Skeletal muscle satellite cell (primary cell): Measurements from ENCODE around the gene APLP1.

Experiments used
- H3K27me3 ChIP-seq: 2 replicates; pipeline ENCODE4 v1.7.0; 2013; ENCODE audit warnings: low read length; ENCODE audit not compliant: control insufficient read depth, insufficient read depth
- H3K36me3 ChIP-seq: 2 replicates; pipeline ENCODE4 v1.7.0; 2013; ENCODE audit warnings: mild to moderate bottlenecking, control low read depth, low read length; ENCODE audit not compliant: insufficient read depth
- H3K4me1 ChIP-seq: 2 replicates; pipeline ENCODE4 v1.7.0; 2013; ENCODE audit warnings: low read length; ENCODE audit not compliant: control insufficient read depth, insufficient read depth
- H3K4me2 ChIP-seq: 2 replicates; pipeline ENCODE4 v1.7.0; 2013; ENCODE audit warnings: mild to moderate bottlenecking, low read length
- H3K4me3 ChIP-seq: 2 replicates; pipeline ENCODE4 v1.7.0; 2013; ENCODE audit warnings: low read length
- H3K9ac ChIP-seq: 2 replicates; pipeline ENCODE4 v1.7.0; 2013; ENCODE audit warnings: mild to moderate bottlenecking, low read depth, low read length, moderate library complexity
- H3K9me3 ChIP-seq: replicated peaks from 2 replicates; pipeline ENCODE4 v1.7.0; 2013; ENCODE audit warnings: mild to moderate bottlenecking, control low read depth, low read length

Gene APLP1

DNA sequence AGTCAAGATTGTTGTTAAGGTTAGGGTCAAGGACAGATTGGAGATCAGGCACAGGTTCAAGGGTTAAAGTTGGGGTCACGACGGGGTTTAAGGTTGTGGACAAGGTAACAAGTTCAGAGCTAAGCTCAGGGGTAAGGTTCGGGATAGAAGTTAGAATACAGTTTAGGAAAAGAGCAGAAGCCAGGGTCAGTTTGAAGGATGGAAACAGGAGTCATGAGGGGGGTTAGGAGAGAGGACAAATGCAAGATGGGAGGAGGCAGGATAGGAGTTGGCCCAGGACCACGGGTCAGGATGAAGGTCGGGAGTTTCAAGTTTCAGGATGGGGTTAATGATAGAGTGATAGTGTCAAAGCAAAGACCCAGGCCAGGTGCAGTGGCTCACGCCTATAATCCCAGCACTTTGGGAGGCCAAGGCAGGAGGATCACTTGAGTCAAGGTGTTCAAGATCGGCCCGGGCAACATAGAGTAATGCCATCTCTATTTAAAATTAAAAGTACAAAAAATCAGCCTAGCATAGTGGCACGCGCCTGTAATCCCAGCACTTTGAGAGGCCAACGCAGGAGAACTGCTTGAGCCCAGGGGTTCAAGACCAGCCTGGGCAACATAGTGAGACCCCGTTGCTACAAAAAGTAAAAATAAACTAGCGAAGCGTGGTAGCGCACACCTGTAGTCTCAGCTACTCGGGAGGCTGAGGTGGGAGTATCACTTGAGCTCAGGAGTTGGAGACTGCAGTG lies 23.7 kb upstream of the APLP1 start:
- H3K36me3 ChIP-seq: no peaks in the 10 kb centered on the region
- peak overlapping the region; percentile 64 for H3K4me2 ChIP-seq
- no peak overlapping the region for H3K9ac ChIP-seq
- no peak overlapping the region for H3K4me3 ChIP-seq
- no peaks in the 10 kb centered on the region for H3K9me3 ChIP-seq
- peaks cover 5% of the 10 kb centered on the region for H3K4me1 ChIP-seq
- H3K27me3 ChIP-seq: peaks cover 67% of the 10 kb centered on the region

DNA sequence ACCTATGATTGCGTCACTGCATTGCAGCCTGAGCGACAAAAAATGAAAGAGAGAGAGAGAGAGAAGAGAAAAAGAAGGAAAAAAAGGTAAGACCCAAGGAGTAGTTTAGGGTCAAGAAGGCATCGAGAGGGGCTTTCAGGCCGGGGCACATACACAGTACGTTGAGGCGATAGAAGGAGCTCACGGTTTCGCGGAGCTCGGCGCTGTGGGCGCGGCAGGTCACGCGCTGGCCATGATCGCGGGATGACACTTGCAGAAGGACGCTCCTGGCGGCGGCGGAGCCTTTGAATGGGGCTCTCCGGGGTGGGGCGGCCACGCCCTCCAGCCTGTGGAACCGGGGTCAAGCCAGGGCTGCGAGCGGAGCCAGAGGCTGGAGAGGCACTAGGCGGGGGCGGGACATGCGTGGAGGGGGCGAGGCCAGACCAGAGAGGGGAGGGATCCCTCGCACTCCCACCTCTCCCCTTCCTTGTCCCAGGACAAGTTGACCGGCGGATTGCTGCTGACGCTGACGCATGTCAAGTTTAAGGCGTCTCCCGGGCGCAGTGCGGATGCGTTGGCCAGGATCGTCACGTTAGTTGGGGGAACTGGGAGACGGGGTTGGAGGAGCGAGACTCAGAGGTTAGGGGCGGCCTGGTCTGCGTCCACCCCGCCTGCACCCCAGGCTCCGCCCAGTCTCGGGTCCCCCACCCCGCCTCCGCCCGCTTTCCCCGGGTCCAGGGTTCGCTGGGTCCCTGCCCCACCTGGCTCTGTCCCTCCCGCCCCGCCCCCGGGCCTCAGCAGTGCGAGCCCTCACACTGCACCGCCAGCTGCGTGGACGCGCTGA lies 22.9 kb upstream of the APLP1 start:
- no peaks in the 10 kb centered on the region for H3K9me3 ChIP-seq

DNA sequence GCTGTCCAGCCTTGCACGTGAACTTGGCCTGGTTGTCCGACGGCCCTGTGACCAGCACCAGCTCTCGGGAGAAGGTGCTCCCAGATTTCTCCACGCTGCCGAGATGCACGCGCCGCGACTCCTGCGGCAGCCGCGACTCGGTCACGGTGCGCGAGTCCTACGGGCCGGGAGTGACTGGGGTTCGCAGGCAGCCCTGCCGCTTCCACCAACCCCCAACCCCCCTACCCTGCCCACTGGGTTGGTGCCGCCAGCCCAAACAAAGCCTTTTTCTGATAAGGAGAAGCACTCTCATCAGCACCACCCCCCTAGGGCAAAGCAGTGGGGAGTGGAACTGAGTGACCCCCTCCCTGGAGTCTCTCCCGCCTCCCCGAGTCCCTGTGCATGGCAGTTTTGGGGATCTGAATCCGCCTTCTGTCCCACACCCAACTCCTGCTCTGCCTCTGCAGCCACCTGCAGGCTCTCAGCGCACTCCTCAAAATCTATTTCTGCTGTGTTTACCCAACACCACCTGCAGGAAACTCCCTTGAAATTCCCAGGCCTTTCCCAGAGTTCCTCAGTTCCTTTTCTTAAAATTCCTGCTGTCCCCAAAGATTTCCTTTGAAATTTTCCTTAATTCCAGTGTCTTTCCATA lies 22.2 kb upstream of the APLP1 start:
- Histone ChIP-seq H3K4me1 (peaks cover 5% of the 10 kb centered on the region), H3K36me3 (no peaks in the 10 kb centered on the region), H3K4me2 (peak overlapping the region; percentile 64), H3K4me3 (no peak overlapping the region), H3K9me3 (no peaks in the 10 kb centered on the region), H3K9ac (no peak overlapping the region), H3K27me3 (peaks cover 79% of the 10 kb centered on the region)

More for the DNA sequence above, 22.9 kb upstream of the APLP1 start:
- peak overlapping the region; percentile 30 for H3K4me3 ChIP-seq
- H3K36me3 ChIP-seq: no peaks in the 10 kb centered on the region
- H3K27me3 ChIP-seq: peaks cover 72% of the 10 kb centered on the region
- peaks cover 5% of the 10 kb centered on the region for H3K4me1 ChIP-seq
- H3K9ac ChIP-seq: no peak overlapping the region
- peak overlapping the region; percentile 64 for H3K4me2 ChIP-seq

DNA sequence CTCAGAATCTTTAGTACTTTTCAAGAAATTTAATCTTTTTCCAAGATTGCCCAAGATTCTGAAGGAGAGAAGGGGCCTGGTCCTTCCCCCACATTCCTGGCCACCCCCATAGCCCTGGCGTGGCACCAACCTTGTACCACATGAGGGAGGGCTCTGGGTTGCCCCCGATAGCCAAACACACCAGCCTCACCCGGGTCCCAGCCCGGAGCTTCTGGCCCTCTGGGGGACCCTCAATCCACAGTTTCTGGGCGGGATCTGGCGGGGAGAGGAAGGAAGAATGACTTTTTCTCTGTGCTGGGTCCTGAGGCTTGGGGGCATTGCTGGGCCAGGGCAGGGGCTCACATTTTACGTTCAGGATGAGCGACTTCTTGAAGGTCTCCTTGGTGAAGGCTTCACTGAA lies 20.5 kb upstream of the APLP1 start:
- Histone ChIP-seq H3K27me3 (peaks cover 86% of the 10 kb centered on the region), H3K9me3 (no peaks in the 10 kb centered on the region), H3K4me3 (no peak overlapping the region), H3K36me3 (no peaks in the 10 kb centered on the region), H3K9ac (no peak overlapping the region), H3K4me2 (no peak overlapping the region), H3K4me1 (peaks cover 5% of the 10 kb centered on the region)

DNA sequence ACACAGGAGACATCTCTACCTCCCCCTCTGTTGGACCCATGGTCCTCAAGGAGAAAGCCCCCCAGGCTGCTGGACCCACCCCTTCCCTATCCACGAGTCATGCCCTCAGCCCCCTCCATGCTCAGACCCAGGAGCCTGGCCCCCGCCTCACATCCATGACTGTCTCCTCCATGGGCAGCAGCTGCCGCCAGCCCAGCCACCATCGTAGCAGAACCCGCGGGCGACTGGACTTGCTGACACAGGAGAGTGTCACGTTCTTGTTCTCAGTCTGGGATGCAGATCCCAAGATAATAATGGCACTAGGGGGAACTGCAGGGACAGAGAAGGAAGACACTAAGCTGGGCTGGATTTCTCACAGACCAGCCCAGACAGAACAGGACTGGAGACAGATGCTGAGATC lies 19.9 kb upstream of the APLP1 start:
- peaks cover 86% of the 10 kb centered on the region for H3K27me3 ChIP-seq
- no peak overlapping the region for H3K9ac ChIP-seq
- H3K9me3 ChIP-seq: no peaks in the 10 kb centered on the region
- no peak overlapping the region for H3K4me3 ChIP-seq
- no peak overlapping the region for H3K4me2 ChIP-seq
- H3K4me1 ChIP-seq: peaks cover 5% of the 10 kb centered on the region
- no peaks in the 10 kb centered on the region for H3K36me3 ChIP-seq

DNA sequence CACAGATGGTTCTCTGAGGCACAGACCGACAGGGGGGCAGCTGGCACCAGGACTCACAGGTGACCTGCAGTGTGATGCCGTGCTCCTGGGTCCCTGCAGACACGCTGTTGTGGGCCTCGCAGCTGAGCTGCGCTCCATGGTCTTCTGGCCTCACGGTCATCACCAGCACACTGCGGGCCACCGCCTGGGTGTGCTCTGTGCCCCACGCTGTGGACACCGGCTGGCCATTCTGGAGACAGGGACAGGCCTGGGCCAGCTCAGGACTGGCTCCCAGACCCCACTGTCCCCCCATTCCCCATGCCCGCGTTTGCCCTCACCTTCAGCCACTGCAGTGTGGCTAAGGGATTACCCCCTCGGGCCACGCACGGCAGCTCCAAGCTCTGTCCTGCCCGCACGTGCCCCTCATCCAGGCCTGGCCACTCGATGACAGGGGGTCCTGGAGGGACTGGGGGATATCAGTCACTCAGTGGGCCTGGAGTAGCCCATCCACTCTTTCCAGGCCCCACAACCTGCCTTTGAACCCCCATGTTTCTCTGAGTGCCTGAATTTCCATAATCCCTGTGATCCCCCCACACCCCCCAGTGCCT lies 19.4 kb upstream of the APLP1 start:
- no peak overlapping the region for H3K9ac ChIP-seq
- H3K4me3 ChIP-seq: no peak overlapping the region
- H3K4me2 ChIP-seq: no peak overlapping the region
- no peaks in the 10 kb centered on the region for H3K36me3 ChIP-seq
- peaks cover 82% of the 10 kb centered on the region for H3K27me3 ChIP-seq
- H3K9me3 ChIP-seq: no peaks in the 10 kb centered on the region
- H3K4me1 ChIP-seq: peaks cover 5% of the 10 kb centered on the region

DNA sequence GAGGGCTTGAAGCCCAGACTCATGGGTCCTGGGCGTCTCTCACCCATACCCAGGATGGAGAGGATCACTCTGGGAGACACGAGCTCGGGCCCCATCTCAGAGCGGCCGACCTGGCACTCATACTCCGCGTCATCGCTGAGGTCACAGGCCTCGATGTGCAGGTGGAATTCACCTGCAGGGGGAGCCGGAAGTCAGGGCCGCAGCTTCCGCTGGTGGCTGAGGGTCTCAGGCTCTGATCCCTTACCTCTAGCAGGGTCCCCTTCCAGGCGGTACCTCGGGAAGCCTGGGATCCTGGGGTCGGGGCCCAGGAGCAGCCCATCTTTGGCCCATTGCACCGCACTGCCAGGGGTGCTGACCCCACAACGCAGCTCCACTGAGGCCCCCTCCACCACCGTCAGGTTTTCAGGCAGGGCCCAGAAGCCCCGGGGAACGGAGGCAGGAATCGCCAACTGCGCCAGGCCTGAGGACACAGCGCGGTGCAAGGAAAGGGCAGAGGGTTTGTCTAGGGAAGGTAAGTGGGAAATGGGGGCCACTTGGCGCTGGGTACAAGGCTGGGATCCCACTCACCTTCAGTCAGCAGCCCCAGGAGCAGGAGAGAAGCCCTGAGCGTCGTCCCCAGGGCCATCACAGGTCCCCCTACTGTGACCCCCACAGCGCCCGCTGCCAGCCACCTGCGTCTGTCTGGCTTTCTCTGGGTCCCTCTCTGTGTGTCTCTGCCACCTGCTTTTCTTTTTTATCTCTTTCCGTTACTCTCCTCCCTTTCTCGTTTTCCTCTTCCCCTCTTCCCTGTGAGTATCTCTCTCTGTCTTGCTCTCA lies 17.0 kb upstream of the APLP1 start:
- H3K36me3 ChIP-seq: no peaks in the 10 kb centered on the region
- H3K9me3 ChIP-seq: no peaks in the 10 kb centered on the region
- no peaks in the 10 kb centered on the region for H3K4me1 ChIP-seq
- H3K9ac ChIP-seq: no peak overlapping the region
- H3K4me3 ChIP-seq: no peak overlapping the region
- no peak overlapping the region for H3K4me2 ChIP-seq
- H3K27me3 ChIP-seq: peaks cover 77% of the 10 kb centered on the region

DNA sequence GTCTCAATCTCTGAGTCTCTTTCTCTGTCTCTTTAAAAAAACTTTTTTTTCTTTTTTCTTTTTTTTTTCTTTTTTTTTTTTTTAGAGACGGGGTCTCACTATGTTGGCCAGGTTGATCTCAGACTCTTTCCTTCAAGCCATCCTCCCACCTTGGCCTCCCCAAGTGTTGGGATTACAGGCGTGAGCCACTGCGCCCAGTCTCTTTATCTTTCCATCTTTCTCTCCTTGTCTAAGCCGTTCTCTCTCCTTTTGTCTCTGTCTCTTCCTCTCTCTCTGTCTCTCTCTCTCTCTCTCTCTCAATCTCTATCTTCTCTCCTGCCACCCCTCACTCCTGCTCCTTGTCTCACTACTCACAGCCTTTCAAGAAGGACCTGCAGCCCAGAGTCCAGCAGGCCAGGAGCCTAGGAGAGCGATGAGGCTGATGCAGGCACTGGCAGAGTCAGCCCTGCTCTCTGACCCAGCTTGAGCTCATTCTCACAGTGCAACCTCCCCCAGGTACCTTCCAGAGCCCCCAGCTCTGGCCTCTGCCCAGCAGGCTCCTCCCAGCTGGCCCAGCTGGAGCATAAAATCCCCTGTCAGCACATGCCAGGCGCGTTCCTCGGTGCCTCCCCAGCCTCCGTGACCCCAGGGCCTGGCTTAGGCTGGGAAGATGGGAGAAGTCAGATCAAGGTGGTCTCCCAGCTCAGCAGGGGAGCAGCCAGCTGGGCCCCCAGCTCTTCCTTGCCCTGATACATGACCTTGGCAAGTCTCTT lies 16.2 kb upstream of the APLP1 start, which contains the start of gene NPHS1:
TSS of gene NPHS1 (minus strand) at position 476 of the 752 bp plus-strand sequence. CDS start 667 bp downstream, outside the sequence.
- Histone ChIP-seq H3K4me2 (no peak within 1 kb of the TSS), H3K36me3 (no peaks in the 10 kb centered on the region), H3K9me3 (no peaks in the 10 kb centered on the region), H3K4me3 (no peak within 1 kb of the TSS), H3K4me1 (peaks cover 3% of the 10 kb centered on the region), H3K27me3 (peaks cover 80% of the 10 kb centered on the region), H3K9ac (no peak within 1 kb of the TSS)

DNA sequence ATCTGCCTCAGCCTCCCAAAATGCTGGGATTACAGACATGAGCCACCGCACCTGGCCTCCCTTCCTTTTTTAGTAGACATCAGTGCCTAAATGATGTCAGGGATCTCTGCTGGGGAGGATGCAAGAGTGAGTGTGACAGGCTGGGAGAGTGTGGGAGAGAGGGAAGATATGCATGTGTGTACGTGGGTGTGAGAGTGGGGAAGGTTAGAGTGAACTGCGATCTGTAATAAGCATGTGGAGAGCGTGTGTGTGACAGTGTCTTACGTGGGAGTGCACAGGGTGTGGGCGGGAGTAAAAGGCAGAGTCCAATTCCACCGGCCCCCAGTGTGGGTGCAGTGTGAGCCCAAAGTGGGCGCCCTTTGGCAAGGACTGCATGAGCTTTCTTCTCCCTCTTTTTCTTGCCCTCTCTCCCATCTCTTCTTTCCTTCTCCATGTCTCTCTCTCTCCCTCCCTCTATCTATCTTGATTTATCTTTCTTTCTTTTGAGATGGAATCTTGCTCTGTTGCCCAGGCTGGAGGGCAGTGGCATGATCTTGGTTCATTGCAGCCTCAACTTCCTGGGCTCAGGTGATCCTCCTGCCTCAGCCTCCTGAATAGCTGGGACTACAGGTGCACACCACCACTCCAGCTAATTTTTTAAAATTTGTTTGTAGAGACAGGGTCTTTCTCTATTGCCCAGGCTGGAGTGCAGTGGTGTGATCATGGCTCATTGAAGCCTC lies 15.2 kb upstream of the APLP1 start:
- Histone ChIP-seq H3K4me1 (peaks cover 3% of the 10 kb centered on the region), H3K9ac (no peak overlapping the region), H3K27me3 (peaks cover 81% of the 10 kb centered on the region), H3K4me3 (no peak overlapping the region), H3K36me3 (no peaks in the 10 kb centered on the region), H3K4me2 (no peak overlapping the region), H3K9me3 (no peaks in the 10 kb centered on the region)
